GM18498 (cell line): Measurements from ENCODE around the gene SH3RF3.

Experiments
- ATAC-seq: cut with Tn5 transposase; IDR thresholded peaks from one replicate; pipeline ENCODE4 v1.9.1; 2021; ENCODE audit warnings: mild to moderate bottlenecking, moderate library complexity; ENCODE audit not compliant: unreplicated experiment

Gene SH3RF3

DNA sequence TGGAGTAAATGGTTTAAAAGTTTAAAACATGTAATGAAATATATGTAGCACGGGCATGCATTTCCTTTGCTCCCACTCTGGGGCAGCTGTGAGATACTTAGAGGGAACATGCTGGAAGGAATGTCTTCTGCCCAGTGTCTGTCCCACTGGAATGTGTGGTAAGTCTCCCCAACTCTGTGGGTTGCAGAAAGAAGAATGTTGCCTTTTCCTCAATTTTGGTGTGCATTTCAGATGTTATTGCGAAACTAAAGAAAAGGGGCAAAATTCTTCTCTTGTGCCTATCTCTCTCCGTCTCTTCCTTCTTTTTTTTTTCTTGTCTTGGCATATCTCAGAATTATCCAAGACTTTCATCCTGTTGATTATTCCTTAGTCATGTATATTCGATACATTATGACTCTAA lies 201.1 kb downstream of the SH3RF3 start:
- ATAC-seq = no peak

DNA sequence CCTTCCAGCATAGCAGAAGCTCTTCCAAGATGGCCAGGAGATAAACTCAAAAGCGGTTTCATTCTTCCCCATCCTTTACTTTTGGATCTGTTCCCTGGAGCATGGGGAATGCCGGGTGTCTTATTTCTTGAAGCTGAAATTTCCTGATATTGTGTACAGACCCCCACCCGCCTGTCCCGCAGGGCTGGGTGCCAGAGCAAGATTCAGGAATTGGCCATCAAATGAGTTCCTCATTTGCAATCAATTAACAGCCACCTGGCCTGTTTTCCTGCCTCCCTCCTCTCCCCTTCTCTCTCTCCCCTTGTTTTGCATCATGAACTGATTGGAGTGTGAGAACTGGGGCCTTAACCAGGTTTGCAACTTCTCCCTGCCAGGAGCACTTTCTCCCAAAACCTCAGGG lies 202.1 kb downstream of the SH3RF3 start:
- ATAC-seq = no peak

DNA sequence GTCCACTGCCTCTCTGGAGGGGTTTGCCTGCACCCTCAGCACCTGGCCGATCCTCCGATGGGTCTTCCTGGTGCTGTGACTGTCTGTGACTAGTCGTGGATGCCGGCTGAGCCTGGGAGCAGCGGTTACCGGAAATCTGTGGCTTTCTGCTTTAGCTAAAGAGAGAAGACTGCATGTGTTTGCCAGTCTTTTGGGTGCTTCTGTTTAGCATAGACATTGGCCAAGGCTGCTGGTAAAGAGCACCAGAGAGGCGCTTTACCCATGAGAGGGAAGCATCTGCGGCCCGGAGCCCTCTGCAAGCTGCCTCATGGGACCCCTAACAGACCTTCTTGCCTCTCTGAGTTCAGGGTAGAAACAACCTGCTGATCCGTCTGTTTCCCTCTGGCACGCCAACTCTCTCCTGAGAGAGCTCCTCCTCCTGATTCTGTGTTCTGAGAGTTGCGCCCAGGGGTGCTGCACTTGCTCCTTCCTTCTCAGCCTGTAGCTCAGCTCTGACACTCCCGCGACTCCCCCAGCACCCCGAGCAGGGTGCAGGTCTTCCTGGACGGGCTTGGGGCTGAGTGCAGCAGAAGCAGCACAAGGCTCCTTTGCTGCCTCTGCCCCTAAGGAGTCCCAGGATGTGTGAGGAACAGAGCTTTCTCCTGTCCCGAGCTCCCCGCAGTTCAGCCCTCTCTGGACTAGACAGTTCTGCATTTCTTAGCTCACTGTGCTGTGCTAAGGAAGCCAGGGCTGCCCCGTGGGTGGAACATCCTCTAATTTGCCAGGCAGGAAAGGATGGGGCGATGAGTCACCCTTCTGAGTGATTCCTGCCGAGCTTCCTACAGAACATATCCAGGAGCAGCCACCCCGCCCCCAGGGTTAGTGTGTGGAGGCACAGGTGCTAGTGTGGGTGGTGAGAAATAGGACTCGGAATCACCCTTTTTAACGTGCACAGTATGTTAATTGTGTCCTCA lies 203.2 kb downstream of the SH3RF3 start:
- peak; percentile 48 for ATAC-seq

DNA sequence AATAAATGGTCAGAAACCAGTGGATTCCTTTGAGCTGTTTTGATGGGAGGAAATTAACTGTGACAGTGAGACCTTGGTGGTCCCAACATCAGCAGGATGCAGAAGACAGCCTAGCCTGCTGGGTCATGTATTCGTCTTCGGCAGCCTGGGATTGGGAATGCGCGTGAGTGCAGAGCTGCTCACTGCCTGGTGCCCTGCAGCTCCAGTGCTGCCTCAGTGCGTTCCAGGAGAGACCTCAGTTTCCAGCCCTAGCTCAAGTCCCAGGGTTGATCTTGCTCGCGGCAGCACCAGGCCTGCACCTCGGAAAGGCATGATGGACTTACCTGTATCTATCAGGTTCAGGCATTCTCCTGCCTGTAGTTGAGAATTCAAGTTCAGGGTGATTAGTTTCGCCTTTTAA lies 203.9 kb downstream of the SH3RF3 start:
- no peak for ATAC-seq

DNA sequence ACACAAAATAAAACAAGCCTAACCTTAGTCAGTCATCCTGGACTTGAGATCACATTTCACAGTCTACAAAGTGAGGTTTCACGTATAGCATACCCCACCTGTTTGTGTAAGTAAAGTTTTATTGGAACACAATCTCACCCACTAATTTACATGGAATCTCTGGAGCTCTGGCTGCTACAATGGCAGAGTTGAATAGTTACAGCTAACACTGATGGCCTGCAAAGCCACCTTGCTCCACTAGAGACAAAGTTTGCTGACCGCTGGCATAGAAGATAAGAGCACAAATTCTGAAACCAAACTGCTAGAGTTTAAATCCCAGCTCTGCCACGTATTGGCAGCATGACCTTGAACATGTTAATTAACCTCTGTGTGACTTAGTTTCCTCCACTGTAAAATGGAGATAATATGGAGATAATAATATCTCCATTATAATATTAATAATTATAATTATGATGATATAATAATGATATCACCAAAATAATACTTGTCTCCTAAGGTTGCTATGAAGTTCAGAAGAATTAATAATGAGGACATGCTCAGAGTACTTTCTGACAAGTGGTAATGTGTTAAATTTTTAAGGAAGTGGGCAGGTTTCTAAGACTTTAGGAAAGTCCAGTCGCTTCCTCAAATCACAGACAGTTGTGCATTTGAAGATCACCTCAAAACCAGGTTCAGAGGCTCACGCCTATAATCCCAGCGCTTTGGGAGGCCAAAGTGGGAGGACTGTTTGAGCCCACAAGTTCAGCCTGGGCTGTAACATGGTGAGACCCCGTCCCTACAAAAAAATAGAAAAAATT lies 204.6 kb downstream of the SH3RF3 start:
- ATAC-seq = no peak

DNA sequence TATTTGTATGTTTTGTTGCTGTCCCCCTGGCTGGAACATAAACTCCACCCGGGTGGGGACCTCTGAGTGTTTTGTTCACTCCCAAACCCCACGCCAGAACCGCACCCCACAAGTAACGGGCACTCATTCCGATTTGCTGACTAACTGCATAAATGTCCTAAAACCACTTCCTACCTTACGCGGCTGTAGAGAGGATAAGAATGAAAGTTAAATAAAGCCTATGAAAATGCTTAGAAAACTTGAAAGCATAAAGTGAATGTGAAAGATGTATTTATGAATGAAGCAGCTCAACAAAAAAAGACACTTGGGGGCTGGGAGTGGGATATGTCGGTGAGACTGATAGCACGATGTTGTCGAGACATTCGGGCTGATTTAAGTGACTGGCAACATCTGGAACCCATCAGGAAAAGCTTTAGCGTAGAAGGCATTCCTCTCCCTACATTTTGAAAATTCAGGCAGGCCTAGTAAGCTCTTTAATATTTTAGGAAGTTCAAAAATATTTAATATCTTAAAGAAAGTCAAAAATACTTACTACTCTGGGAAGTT lies 206.7 kb downstream of the SH3RF3 start:
- ATAC-seq = no peak

DNA sequence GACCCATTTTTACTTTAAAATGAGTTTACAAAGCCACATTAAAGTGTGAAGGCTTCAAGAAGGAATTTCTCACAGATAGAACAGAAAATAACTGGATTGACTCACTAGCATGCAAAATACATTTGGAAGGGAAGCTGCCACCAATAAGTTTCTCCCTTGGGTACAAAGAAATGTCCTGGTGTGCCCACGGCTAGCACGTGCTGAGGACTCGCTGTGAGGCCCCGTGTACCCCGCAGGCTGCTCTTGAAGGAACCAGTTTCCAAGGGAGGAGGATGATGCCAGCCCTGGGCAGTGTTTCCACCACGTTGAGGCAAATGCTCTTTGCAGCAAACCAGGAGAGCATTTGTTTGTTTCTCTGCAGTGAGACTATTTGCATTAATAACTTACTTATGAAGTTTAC lies 207.3 kb downstream of the SH3RF3 start:
- ATAC-seq = no peak

DNA sequence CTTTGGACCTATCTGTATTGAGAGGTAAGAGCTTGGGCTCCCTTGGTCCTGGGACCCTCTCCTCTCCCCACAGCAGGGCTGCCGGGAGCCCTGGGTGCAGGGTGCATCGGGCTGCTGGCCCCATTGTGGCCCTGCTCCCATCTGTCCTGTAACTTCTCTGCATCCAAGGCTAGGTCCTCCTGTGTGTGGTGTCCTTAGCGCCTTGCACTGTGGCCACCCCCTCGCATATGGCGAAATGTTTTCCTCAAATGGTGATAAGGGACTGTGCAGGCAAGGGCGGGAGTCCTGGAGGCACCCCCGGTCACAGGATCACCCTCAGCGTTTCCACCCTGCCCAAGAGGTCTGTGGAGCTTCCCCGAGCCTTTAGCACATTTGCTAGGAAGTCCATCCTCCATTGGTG lies 208.2 kb downstream of the SH3RF3 start:
- ATAC-seq = no peak

DNA sequence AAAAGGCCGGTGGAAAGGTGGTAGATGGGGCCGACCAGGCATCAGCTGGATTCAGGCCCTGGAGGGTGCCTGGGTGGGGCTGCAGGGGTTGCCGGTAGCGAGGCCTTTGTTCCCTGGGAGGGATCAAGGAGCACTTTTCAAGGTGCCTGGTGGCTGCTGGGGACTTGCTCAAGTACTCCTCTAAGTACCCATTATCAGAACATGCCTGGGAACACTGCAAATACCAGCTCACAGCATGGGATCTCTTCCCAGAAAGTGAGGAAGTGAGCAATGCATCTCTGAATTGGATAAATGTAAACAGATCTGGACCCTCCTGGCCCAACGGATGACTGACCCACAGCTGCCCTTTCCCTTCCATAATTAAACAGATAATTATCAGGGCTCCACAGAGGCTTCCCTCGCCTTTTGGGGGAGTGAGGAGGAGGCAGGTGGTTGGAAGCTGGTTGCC lies 210.5 kb downstream of the SH3RF3 start:
- no peak for ATAC-seq

DNA sequence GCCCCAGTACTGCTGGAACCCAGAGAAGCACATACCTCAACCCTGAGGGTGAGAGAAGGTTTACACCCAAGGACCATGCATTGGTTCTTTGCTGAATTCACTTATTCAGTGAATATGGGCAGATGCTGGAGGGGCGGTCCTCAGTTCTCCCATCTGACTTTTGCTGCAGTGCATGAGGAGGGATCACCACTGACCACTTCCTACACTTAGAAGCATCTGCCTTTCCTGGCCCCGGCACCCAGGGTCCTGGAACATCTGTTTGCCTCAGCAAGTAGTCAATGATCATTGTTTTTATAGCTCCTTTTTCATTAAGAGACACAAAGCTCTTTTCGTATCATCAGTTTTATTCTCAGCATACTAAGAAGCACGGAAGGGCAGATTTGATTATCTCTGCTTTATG lies 211.4 kb downstream of the SH3RF3 start:
- ATAC-seq = no peak

DNA sequence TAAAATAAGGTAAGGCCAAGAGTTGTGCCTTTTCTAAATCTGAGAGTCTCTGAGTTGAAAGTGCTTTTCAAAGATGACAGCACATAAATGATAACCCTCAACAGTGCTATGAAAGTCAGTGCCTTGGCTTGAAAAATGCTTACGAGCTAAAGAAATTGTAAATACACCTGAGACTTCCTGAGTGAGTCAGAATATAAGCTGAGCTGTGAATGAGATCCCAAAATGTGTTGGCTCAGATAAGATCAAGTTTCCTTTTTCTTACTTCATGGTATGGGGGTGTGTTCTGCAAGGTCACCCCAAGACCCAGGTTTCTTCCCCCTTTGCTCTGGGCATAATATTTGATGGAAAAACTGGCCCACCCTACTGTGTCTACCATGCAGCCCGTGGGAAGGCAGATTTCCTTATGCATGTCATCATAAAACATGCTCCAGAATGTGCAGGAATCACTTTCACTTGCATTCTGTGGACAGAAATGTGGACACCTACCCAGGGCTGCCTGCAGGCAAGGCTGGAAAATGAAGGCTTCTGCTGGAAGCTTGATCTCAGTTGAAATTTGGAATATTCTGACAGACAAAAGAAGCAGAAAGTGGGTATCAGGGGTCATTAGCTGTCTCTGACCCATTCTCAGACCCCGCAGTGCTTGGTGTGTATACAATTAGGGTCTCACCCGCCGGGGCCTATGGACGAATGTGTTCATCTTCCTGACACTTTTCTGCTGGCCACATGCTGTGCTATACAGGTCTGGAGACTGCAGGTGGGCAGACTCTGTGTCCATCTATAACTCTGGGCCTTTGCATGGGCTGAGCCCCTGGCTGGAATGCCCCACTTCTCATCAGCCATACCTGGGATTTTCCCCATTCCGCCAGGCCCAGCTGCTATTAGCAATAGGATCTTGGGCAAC lies 212.6 kb downstream of the SH3RF3 start:
- ATAC-seq = no peak

DNA sequence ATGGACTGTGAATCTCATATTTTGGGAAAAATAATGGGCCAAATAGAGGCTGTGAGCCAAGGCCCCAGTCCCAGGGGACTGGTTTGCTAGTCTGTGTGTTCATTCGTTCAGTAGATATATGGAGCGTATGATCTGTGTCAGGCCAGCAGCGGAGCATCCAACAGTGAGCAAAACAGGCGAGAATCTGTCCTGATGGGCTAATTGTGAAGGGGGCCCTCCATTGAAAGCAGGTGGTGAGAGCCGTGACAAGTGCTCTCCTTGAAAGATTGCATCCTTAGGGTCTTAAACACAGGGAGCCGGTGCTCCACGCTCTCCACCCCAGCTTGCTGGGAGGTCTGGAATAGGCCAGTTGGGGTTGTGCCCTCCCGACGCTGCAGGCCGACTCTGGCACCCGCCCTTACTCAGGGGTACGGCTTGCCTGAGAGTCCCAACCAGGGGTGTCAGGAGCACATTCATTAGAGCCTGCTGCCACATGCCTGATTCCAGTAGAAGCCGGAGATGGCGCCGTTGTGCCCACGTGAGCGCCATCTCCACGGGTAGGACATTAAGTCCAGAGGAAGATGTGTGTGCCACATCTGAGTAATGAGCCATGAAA lies 213.3 kb downstream of the SH3RF3 start:
- no peak for ATAC-seq

DNA sequence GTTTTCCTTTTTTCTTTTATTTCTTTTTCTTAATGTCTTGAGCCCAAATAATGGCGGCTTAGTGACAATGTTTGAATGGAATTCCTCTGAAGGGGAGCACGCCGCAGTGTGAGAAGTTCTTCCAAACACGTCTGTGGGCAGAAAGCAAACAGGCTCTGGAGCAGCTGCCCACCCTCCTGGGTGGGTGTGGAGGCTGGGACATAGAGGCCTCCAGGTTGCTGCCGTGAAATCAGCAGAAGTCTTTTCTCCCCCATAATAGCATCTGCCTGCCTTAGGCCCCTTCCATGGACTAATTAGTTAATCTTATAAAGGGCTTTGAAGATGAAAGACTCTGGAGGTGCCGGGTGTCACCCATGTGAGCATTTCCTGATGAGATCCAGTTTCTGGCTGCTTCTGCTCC lies 213.9 kb downstream of the SH3RF3 start:
- ATAC-seq = no peak

DNA sequence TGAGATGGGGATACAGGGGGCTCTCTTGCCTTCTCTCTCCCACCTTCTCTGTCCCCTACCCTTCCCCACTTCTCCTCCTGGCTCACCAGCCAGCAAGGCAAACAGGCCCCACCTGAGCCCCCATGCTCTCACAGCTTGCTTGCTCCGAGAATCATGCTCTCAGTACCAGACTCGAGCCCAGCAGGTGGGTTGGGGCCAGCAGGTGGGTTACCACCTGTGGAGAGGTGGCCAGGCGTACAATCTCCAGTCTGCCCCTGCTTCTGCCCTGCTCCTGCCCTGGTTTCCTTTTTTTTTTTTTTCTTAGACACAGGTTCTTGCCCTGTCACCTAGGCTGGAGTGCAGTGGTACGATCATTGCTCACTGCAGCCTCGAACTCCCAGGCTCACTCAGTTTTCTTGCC lies 214.5 kb downstream of the SH3RF3 start:
- ATAC-seq = no peak

DNA sequence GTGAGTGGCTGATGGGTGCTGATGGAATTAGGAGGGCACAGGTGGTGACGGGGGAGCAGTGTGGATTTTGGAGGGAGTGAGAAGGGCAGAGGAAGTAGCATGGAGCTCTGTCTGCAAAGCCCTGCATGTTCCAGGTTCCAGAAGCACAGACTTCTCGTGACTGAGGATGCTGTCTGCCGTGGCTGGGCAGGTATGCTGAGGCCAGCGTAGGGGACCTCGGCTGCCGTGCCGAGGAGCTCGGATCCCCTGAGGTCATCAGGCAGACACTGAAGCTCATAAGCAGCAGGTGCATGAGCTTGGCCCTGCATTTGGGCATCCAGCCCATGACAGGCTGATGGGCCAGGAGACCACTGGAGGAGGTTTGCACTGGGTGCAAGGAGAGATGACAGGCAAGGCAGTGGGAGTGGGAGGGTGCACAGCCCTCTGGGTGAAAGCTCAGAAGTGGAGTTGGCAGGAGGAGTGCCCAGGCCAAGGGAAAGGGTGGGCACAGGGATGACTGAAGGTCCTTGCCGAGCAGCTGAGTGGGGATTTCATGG lies 215.3 kb downstream of the SH3RF3 start:
- ATAC-seq = no peak

DNA sequence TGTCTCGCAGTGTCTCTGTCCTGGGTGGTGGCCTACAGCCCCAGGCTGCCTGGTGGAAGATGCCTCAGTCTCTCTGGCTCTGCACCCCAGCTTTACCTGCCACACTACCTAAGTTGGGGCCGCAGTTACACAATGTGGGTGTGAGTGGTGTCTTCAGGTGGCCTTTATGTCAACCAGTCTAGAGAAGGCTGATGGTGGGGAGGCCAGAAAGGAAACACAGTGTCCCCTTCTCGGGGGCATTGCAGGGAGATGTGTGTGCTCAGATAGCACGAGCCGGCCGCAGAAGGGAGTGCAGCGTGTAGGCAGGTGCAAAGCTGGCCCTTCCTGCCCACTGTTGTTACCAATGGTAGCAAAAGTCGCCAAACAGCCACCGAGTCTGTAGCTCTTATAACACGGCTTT lies 216.1 kb downstream of the SH3RF3 start:
- no peak for ATAC-seq

DNA sequence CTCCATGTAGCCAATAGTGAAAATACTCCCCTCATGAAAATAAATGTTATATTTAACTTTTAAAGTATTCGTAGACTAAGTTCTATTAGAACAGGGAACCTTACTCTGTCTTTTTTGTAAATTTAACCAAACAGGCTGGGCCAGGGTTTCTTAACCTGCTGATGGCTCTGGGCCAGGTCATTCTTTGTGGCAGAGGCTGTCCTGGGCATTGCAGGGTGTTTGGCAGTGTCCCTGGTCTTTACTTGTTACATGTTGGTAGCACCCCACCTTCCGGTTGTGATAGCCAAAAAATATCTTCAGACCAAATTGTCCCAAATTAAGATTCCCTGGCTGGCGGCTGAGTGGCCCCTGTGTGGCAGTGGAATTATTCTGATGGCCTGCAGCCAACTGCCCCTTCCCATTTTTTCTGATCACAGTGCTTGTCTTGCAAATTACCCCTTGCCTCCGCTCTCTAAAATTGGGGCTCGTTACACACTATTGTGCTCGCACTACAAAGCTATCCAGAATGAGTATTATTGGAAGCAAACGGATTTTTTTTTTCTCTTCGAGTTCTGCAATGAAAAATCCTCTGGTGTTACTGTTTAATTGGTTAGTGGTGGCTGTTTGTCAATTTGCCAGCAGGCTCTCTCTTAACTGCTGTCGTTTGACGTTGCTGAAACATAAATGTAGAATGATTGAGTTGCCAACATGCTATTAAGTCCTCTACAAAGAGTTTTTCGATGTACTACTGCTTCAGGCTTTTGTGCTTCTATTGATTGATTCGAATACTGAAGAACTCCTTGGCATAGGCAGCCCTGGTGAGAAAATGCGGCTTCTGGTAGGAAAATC lies 216.9 kb downstream of the SH3RF3 start:
- no peak for ATAC-seq

DNA sequence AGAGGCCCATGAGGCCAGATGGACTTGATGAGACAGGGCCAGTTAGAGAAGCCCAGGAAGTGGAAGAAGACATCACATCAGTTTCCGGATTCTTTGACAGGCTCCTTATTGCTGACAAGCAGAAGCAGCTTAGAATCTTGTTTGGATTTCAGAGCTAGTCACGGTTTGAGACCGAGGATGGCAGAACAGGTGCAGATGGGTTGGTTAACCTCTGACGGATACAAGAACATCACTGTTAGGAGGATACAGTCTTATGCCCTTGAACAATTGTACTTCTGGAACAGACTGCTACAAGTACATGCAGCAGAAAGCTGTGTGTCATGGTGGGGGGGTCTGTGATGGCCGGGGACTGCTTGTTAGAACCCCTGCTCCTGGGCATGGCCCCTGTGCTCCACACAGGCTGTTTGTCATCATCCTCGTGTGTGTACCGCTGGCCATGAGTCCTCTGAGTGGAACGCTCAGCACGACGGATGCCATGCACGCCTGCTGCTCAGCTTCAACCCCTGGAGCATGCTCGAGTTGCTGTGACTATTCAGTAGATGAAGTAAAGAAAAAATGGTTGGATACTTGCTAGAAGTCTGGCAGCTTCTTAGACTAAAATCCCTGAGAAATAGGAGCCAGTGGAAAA lies 217.7 kb downstream of the SH3RF3 start:
- ATAC-seq = no peak

DNA sequence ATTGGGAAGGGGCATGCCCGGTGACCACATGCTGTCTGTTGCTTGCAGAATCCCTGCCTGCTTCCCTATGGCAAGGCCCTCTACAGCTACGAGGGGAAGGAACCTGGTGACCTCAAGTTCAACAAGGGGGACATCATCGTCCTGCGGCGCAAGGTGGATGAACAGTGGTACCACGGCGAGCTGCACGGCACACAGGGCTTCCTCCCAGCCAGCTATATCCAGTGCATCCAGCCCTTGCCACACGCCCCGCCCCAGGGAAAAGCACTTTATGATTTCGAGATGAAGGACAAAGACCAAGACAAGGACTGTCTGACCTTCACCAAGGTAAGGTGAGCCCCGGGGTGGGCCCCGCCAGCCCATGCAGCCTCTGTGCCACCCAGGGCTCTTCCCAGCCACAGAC lies 218.6 kb downstream of the SH3RF3 start:
- no peak for ATAC-seq
